Panc1 (cell line): ENCODE results near the gene CFAP299. TPM values are rescaled to one million over a fixed set of nuclear protein-coding genes. Genes with fewer than 3 reads are reported as not detected.

Source experiments
- ATAC-seq: fragments of 200-7000 bp; cut with Tn5 transposase; 2 replicates; pipeline ENCODE4 v1.9.1; 2020; ENCODE audit warnings: mild to moderate bottlenecking, moderate library complexity
- BruUV-seq: library from RNA; stranded (reverse); fragments of 400-500 nt; replicated peaks from 2 replicates; lab custom pipeline; 2021; lab: Mats Ljungman, UMichigan
- CTCF ChIA-PET: fragments of 300-600 bp; sonication (Branson Sonifier 250); formaldehyde crosslinking; loops from one replicate; lab custom pipeline; 2022; ENCODE audit warnings: antibody characterized with exemption; lab: Charles Lee
- POLR2A ChIA-PET: fragments of 300-600 bp; sonication (Branson Sonifier 250); formaldehyde crosslinking; loops from one replicate; lab custom pipeline; 2022; ENCODE audit warnings: antibody characterized with exemption; lab: Charles Lee
- DNase-seq: peaks from one replicate; pipeline ENCODE4 v3.0.0-alpha.2; 2010; ENCODE audit warnings: low read depth, low spot score
- H3K27ac ChIP-seq: 2 replicates; pipeline ENCODE4 v1.5.1; 2011; ENCODE audit warnings: mild to moderate bottlenecking, low read length, inconsistent platforms
- H3K27me3 ChIP-seq: fragments of 200-500 bp; sonication (Bioruptor generic); 2 replicates; pipeline ENCODE4 v1.6.0; 2014; ENCODE audit warnings: low read length, inconsistent platforms; ENCODE audit not compliant: control insufficient read depth, insufficient read depth
- H3K36me3 ChIP-seq: fragments of 200-500 bp; sonication (Bioruptor generic); 2 replicates; pipeline ENCODE4 v1.5.1; 2014; ENCODE audit warnings: inconsistent platforms, mild to moderate bottlenecking, low read length, moderate library complexity; ENCODE audit not compliant: control insufficient read depth, insufficient read depth
- H3K4me1 ChIP-seq: 2 replicates; pipeline ENCODE4 v1.5.1; 2011; ENCODE audit warnings: inconsistent platforms, mild to moderate bottlenecking, low read length, moderate library complexity; ENCODE audit not compliant: control insufficient read depth, insufficient read depth
- H3K4me3 ChIP-seq, 2 experiments: 2 replicates each; pipeline ENCODE4 v1.5.1; 2011 to 2012; ENCODE audit warnings: low read depth in 2 of 2, low read length in 2 of 2, mild to moderate bottlenecking in 2 of 2, inconsistent platforms in 1 of 2, moderate library complexity in 1 of 2
- H3K9me3 ChIP-seq: fragments of 200-500 bp; sonication (Bioruptor generic); 2 replicates; pipeline ENCODE4 v1.5.1; 2014; ENCODE audit warnings: low read depth, mild to moderate bottlenecking, inconsistent platforms, low read length, moderate library complexity; ENCODE audit not compliant: control insufficient read depth, insufficient read depth
- CTCF ChIP-seq: fragments of 450-650 bp; IDR thresholded peaks from 2 replicates; pipeline ENCODE4 v1.5.1; 2017; ENCODE audit warnings: mild to moderate bottlenecking
- POLR2AphosphoS5 ChIP-seq: IDR thresholded peaks from 2 replicates; pipeline ENCODE4 v1.6.1; 2012; ENCODE audit warnings: mild to moderate bottlenecking, low read depth, low read length, moderate library complexity
- REST ChIP-seq, 2 experiments: IDR thresholded peaks; 2 replicates each; pipeline ENCODE4 v1.6.1; 2011 to 2012; ENCODE audit warnings: low read depth in 2 of 2, control low read depth in 1 of 2, low read length in 1 of 2, mild to moderate bottlenecking in 1 of 2, moderate library complexity in 1 of 2; ENCODE audit not compliant: insufficient read depth in 1 of 2
- SIN3A ChIP-seq: IDR thresholded peaks from 2 replicates; pipeline ENCODE4 v1.6.1; 2012; ENCODE audit warnings: low read depth, mild to moderate bottlenecking, low read length, moderate library complexity, borderline replicate concordance; ENCODE audit not compliant: insufficient read depth
- TCF7L2 ChIP-seq: IDR thresholded peaks from 2 replicates; pipeline ENCODE4 v1.6.1; 2011; ENCODE audit warnings: mild to moderate bottlenecking, low read depth, low read length, inconsistent platforms
- in situ Hi-C: cut with HindIII; loops from 2 replicates; pipeline ENCODE4 v1.10.0; 2016; ENCODE audit warnings: low sequenced_read_pairs, low pct_unique_long_range_greater_than_20kb
- intact Hi-C: fragments of 100-400 bp; cut with micrococcal nuclease; formaldehyde crosslinking; loops from one replicate; pipeline ENCODE4 v1.10.0; 2022; ENCODE audit not compliant: unreplicated experiment
- total RNA-seq: library from RNA; stranded (reverse); gene quantifications from one replicate; pipeline ENCODE4 v1.2.1, GENCODE V29; 2021; ENCODE audit not compliant: unreplicated experiment

The CFAP299 gene
- total RNA-seq, 1 experiment from 2014 or later, result not detected

GRCh38 chr4:80515496-80515895 lies 180.0 kb downstream of the CFAP299 start:
- CTCF ChIA-PET, result no interaction called here
- no peak overlapping the region for H3K27ac ChIP-seq
- H3K4me3 ChIP-seq, result no peak overlapping the region
- H3K9me3 ChIP-seq, result no peaks in the 10 kb centered on the region
- no peaks in the 10 kb centered on the region for H3K4me1 ChIP-seq
- no peak for ATAC-seq
- intact Hi-C loops, result no loop called here
- H3K36me3 ChIP-seq, result no peaks in the 10 kb centered on the region
- H3K27me3 ChIP-seq, result no peaks in the 10 kb centered on the region
- in situ Hi-C loops, result no loop called here
- no TSS peak for BruUV-seq
- TF ChIP-seq SIN3A (no peak), TCF7L2 (no peak), CTCF (no peak), REST (IDR thresholded peaks at IDR 0.05; ENCODE audit: insufficient read depth in 1 of 2, low read depth in 2 of 2, low read length in 1 of 2) (no peak), POLR2AphosphoS5 (no peak)
- POLR2A ChIA-PET, result no interaction called here
- no peak for DNase-seq

GRCh38 chr4:80521438-80521837 lies 185.9 kb downstream of the CFAP299 start:
- POLR2A ChIA-PET, result no interaction called here
- no peaks in the 10 kb centered on the region for H3K9me3 ChIP-seq
- no TSS peak for BruUV-seq

More at GRCh38 chr4:80521438-80521837, 185.9 kb downstream of the CFAP299 start:
- Histone ChIP-seq H3K4me1 (no peaks in the 10 kb centered on the region), H3K36me3 (no peaks in the 10 kb centered on the region), H3K27ac (no peak overlapping the region), H3K27me3 (no peaks in the 10 kb centered on the region), H3K4me3 (no peak overlapping the region)
- in situ Hi-C loops (no loop called here), intact Hi-C loops (no loop called here)
- no peak for TF ChIP-seq SIN3A
- TF ChIP-seq CTCF, result no peak
- no peak for TF ChIP-seq POLR2AphosphoS5
- TF ChIP-seq TCF7L2, result no peak
- no peak for TF ChIP-seq REST (IDR thresholded peaks at IDR 0.05; ENCODE audit: insufficient read depth in 1 of 2, low read depth in 2 of 2, low read length in 1 of 2)
- no peak for DNase-seq
- CTCF ChIA-PET, result no interaction called here
- no peak for ATAC-seq
